Measurements from ENCODE around the gene SELENOM.

Gene SELENOM

DNA sequence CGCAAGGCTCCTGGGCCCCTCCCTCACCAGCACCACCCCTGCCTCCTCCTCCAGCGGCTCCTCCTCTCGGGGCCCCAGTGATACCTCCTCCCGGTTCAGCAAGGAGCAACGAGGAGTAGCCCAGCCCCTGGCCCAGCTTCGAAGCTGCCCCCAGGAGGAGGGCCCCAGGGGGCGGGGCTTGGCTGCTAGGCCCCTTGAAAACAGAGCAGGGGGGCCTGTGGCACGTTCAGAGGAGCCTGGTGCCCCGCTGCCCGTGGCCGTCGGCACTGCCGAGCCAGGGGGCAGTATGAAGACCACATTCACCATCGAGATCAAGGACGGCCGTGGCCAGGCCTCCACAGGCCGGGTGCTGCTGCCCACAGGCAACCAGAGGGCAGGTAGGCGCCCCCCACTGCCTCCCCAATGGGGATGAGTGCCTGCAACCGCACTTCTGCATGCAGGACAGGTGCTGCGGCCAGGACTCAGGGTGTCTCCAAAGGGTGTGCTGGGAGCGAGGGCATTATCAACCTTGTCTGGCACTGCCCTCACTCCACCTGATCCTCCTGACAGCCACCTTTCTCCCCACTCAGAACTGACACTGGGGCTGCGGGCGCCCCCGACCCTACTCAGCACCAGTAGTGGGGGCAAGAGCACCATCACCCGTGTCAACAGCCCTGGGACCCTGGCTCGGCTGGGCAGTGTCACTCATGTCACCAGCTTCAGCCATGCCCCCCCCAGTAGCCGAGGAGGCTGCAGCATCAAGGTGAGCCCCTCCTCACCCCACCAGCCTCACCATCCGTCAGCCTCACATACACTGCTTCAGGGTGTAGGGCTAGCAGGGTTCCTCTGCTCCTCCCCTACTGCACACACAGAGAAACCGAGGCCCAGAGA, 16.0 kb downstream of the SELENOM start:
- H3K4ac ChIP-seq (ENCODE audit: low read depth in 1 of 2, low read length in 2 of 2) = no peak overlapping the region

GRCh38 chr22:31090217-31091085, 16.9 kb downstream of the SELENOM start:
- Histone ChIP-seq H2BK5ac (ENCODE audit: low read depth, low read length, poor library complexity, severe bottlenecking) (no peak overlapping the region), H2BK12ac (ENCODE audit: low read length in 2 of 2) (no peak overlapping the region), H4K91ac (ENCODE audit: low read length) (peak overlapping the region; percentile 46), H3K4me2 (ENCODE audit: low read length, poor library complexity, severe bottlenecking) (no peak overlapping the region), H3K4me1 (ENCODE audit: control insufficient read depth, insufficient read depth, low read depth, low read length) (peaks cover 29% of the 10 kb centered on the region), H2AK5ac (ENCODE audit: low read length, severe bottlenecking) (no peak overlapping the region), H3K9ac (ENCODE audit: low read length) (no peak overlapping the region), H3K27ac (ENCODE audit: low read length, poor library complexity, severe bottlenecking) (no peak overlapping the region), H3K4ac (ENCODE audit: low read depth in 1 of 2, low read length in 2 of 2) (no peak overlapping the region), H2AFZ (ENCODE audit: low read depth, low read length) (no peak overlapping the region), H3K36me3 (ENCODE audit: control insufficient read depth in 1 of 2, insufficient read depth in 2 of 2, low read depth in 1 of 2, low read length in 2 of 2) (peaks cover 90 to 98% of the 10 kb centered on the region in 2 experiments), H3K9me3 (ENCODE audit: control insufficient read depth, low read length) (no peaks in the 10 kb centered on the region), H3K4me3 (ENCODE audit: insufficient read depth in 1 of 2, low read depth in 1 of 2, low read length in 2 of 2) (no peak overlapping the region), H3K79me1 (replicated peaks; ENCODE audit: low read length, poor library complexity, severe bottlenecking) (peaks cover 60% of the 10 kb centered on the region), H3K23ac (ENCODE audit: low read length in 2 of 2) (no peak overlapping the region), H2BK120ac (ENCODE audit: low read depth, low read length) (no peak overlapping the region), H4K8ac (ENCODE audit: low read length) (no peak overlapping the region), H2BK15ac (ENCODE audit: low read depth, poor library complexity, severe bottlenecking) (no peak overlapping the region), H3K14ac (ENCODE audit: low read length in 2 of 2) (no peak overlapping the region), H3K18ac (ENCODE audit: low read depth in 1 of 2, low read length in 2 of 2) (no peak overlapping the region), H3K27me3 (ENCODE audit: control insufficient read depth in 1 of 2, insufficient read depth in 1 of 2, low read length in 2 of 2) (no peaks in the 10 kb centered on the region)
- 93% methylated on average over 14 of the region's 15 CpGs for WGBS
- no peak for DNase-seq

More for the DNA sequence above, 16.0 kb downstream of the SELENOM start:
- Histone ChIP-seq H3K9me3 (ENCODE audit: control insufficient read depth, low read length) (no peaks in the 10 kb centered on the region), H3K18ac (ENCODE audit: low read depth in 1 of 2, low read length in 2 of 2) (no peak overlapping the region), H3K4me2 (ENCODE audit: low read length, poor library complexity, severe bottlenecking) (no peak overlapping the region), H2BK12ac (ENCODE audit: low read length in 2 of 2) (no peak overlapping the region), H2AFZ (ENCODE audit: low read depth, low read length) (no peak overlapping the region), H3K27me3 (ENCODE audit: control insufficient read depth in 1 of 2, insufficient read depth in 1 of 2, low read length in 2 of 2) (no peaks in the 10 kb centered on the region), H2BK5ac (ENCODE audit: low read depth, low read length, poor library complexity, severe bottlenecking) (no peak overlapping the region), H3K79me1 (replicated peaks; ENCODE audit: low read length, poor library complexity, severe bottlenecking) (peaks cover 64% of the 10 kb centered on the region), H4K91ac (ENCODE audit: low read length) (no peak overlapping the region), H3K4me3 (ENCODE audit: insufficient read depth in 1 of 2, low read depth in 1 of 2, low read length in 2 of 2) (no peak overlapping the region), H3K36me3 (ENCODE audit: control insufficient read depth in 1 of 2, insufficient read depth in 2 of 2, low read depth in 1 of 2, low read length in 2 of 2) (peaks cover 96 to 99% of the 10 kb centered on the region in 2 experiments), H3K27ac (ENCODE audit: low read length, poor library complexity, severe bottlenecking) (no peak overlapping the region), H2BK15ac (ENCODE audit: low read depth, poor library complexity, severe bottlenecking) (no peak overlapping the region), H3K9ac (ENCODE audit: low read length) (no peak overlapping the region), H3K14ac (ENCODE audit: low read length in 2 of 2) (no peak overlapping the region), H3K23ac (ENCODE audit: low read length in 2 of 2) (no peak overlapping the region), H4K8ac (ENCODE audit: low read length) (no peak overlapping the region), H2BK120ac (ENCODE audit: low read depth, low read length) (no peak overlapping the region), H3K4me1 (ENCODE audit: control insufficient read depth, insufficient read depth, low read depth, low read length) (peaks cover 22% of the 10 kb centered on the region), H2AK5ac (ENCODE audit: low read length, severe bottlenecking) (no peak overlapping the region)
- WGBS = 86% methylated on average over 29 of the region's 29 CpGs
- no peak for DNase-seq

DNA sequence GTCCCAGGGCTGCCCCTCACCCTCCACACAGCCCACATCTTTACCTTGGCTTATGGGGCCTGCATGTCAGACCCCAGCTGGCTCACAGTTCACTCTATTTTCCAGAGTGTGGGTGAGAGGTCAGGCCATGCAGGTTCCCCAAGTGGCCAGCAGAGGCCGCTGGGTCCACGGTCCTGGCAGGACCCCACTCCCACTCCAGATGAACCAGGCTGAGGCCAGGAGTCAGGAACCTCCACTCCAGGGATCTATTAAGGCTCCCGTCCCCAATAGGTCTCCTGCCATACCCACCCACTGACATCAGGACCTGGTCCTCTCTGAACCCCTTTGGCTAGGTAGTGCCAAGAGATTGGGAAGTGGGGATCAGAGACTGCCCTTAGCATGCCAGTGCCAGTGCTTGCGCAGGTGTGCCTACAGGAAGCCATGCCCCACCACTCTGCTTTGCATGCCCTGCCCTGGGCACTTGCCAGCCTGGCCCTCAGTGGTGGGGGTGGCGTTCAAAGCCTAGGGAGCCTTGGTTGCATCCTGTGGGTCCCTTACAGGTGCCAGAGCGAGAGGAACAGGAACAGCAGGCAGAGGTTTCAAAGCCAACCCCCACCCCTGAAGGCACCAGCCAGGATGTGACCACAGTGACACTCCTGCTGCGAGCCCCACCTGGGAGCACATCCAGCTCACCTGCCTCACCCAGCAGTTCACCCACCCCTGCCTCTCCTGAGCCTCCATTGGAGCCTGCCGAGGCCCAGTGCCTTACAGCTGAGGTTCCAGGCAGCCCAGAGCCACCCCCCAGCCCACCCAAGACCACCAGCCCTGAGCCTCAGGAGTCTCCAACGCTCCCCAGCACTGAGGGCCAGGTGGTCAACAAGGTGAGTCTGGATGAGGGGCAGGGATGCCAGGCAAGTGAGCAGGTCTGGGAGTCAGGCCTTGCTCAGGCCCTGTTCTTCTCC, 17.9 kb downstream of the SELENOM start:
- H3K9ac ChIP-seq (ENCODE audit: low read length) = no peak overlapping the region
- H2AK5ac ChIP-seq (ENCODE audit: low read length, severe bottlenecking) = no peak overlapping the region
- H3K14ac ChIP-seq (ENCODE audit: low read length in 2 of 2) = no peak overlapping the region
- no peak overlapping the region for H3K4me2 ChIP-seq (ENCODE audit: low read length, poor library complexity, severe bottlenecking)
- peaks cover 55% of the 10 kb centered on the region for H3K79me1 ChIP-seq (replicated peaks; ENCODE audit: low read length, poor library complexity, severe bottlenecking)
- no peak overlapping the region for H3K4ac ChIP-seq (ENCODE audit: low read depth in 1 of 2, low read length in 2 of 2)
- 77% methylated on average over 9 of the region's 9 CpGs for whole genome bisulfite sequencing
- peak; percentile 59 for DNase-seq
- H3K4me3 ChIP-seq (ENCODE audit: insufficient read depth in 1 of 2, low read depth in 1 of 2, low read length in 2 of 2) = no peak overlapping the region
- H2BK12ac ChIP-seq (ENCODE audit: low read length in 2 of 2) = no peak overlapping the region
- peaks cover 32% of the 10 kb centered on the region for H3K4me1 ChIP-seq (ENCODE audit: control insufficient read depth, insufficient read depth, low read depth, low read length)
- no peaks in the 10 kb centered on the region for H3K9me3 ChIP-seq (ENCODE audit: control insufficient read depth, low read length)
- no peak overlapping the region for H2BK5ac ChIP-seq (ENCODE audit: low read depth, low read length, poor library complexity, severe bottlenecking)
- no peak overlapping the region for H2BK120ac ChIP-seq (ENCODE audit: low read depth, low read length)
- peak overlapping the region; percentile 52 for H4K91ac ChIP-seq (ENCODE audit: low read length)
- peaks cover 79 to 90% of the 10 kb centered on the region in 2 experiments for H3K36me3 ChIP-seq (ENCODE audit: control insufficient read depth in 1 of 2, insufficient read depth in 2 of 2, low read depth in 1 of 2, low read length in 2 of 2)
- H2BK15ac ChIP-seq (ENCODE audit: low read depth, poor library complexity, severe bottlenecking) = no peak overlapping the region
- H3K27me3 ChIP-seq (ENCODE audit: control insufficient read depth in 1 of 2, insufficient read depth in 1 of 2, low read length in 2 of 2) = no peaks in the 10 kb centered on the region
- H4K8ac ChIP-seq (ENCODE audit: low read length) = no peak overlapping the region
- no peak overlapping the region for H3K23ac ChIP-seq (ENCODE audit: low read length in 2 of 2)
- no peak overlapping the region for H3K18ac ChIP-seq (ENCODE audit: low read depth in 1 of 2, low read length in 2 of 2)
- no peak overlapping the region for H2AFZ ChIP-seq (ENCODE audit: low read depth, low read length)
- H3K27ac ChIP-seq (ENCODE audit: low read length, poor library complexity, severe bottlenecking) = no peak overlapping the region

All from mesenchymal stem cell (in vitro differentiated cells and primary cell).